GM12878 (cell line): ENCODE results near the gene B3GNT9. TPM values are rescaled to one million over a fixed set of nuclear protein-coding genes. Genes with fewer than 3 reads are reported as not detected.
A peak's percentile ranks its signal among the peaks of the same experiment; 100 is the strongest.

Source experiments
- ATAC-seq: fragments of 200-7000 bp; cut with Tn5 transposase; 3 replicates; pipeline ENCODE4 v1.9.1; 2020; ENCODE audit warnings: mild to moderate bottlenecking, moderate library complexity
- BruUV-seq: library from RNA; stranded (reverse); fragments of 400-500 nt; replicated peaks from 2 replicates; lab custom pipeline; 2021; lab: Mats Ljungman, UMichigan
- CTCF ChIA-PET: fragments of 300-600 bp; sonication (Branson Sonifier 250); formaldehyde crosslinking; extraction: SDS; loops from one replicate; lab custom pipeline; 2021; ENCODE audit warnings: inconsistent platforms; lab: Yijun Ruan, JAX
- POLR2A ChIA-PET: fragments of 350-600 bp; formaldehyde crosslinking; extraction: SDS; loops from one replicate; lab custom pipeline; 2021; ENCODE audit warnings: inconsistent platforms; lab: Charles Lee
- RAD21 ChIA-PET: fragments of 300-600 bp; sonication (Branson Sonifier 250); formaldehyde crosslinking; loops from one replicate; lab custom pipeline; 2023; ENCODE audit warnings: antibody characterized with exemption; ENCODE audit not compliant: unreplicated experiment; lab: Charles Lee
- SMC1A ChIA-PET: fragments of 300-600 bp; sonication (Branson Sonifier 250); formaldehyde crosslinking; loops from one replicate; lab custom pipeline; 2023; ENCODE audit not compliant: unreplicated experiment, uncharacterized antibody; lab: Charles Lee
- DNase-seq: peaks from one replicate; pipeline ENCODE4 v3.0.0-alpha.2; 2011; ENCODE audit warnings: low read depth, low spot score
- FAIRE-seq: peaks from 3 replicates; lab custom pipeline; 2011; peaks lifted over from hg19 to GRCh38; lab: Jason Lieb, UNC
- H2AFZ ChIP-seq: 2 replicates; pipeline ENCODE4 v1.6.0; 2011; ENCODE audit warnings: low read depth, low read length, control low read depth; ENCODE audit not compliant: control insufficient read depth
- H3K27ac ChIP-seq: 2 replicates; pipeline ENCODE4 v1.5.1; 2011; ENCODE audit warnings: control low read depth; ENCODE audit not compliant: control insufficient read depth, insufficient read depth
- H3K27me3 ChIP-seq, 2 experiments: replicated peaks in 1 of 2; 2 replicates each; pipeline versions ENCODE4 v1.6.0 to v1.6.1; 2011; ENCODE audit warnings: low read length in 1 of 2; ENCODE audit not compliant: control insufficient read depth in 2 of 2, insufficient read depth in 2 of 2
- H3K36me3 ChIP-seq, 2 experiments: 2 replicates each; pipeline ENCODE4 v1.5.1; 2011; ENCODE audit warnings: low read length in 1 of 2; ENCODE audit not compliant: control insufficient read depth in 2 of 2, insufficient read depth in 2 of 2
- H3K4me1 ChIP-seq: 2 replicates; pipeline ENCODE4 v1.6.1; 2011; ENCODE audit warnings: mild to moderate bottlenecking, low read length, moderate library complexity, mixed read lengths; ENCODE audit not compliant: control insufficient read depth, insufficient read depth
- H3K4me2 ChIP-seq: 2 replicates; pipeline ENCODE4 v1.6.0; 2011; ENCODE audit warnings: control low read depth; ENCODE audit not compliant: control insufficient read depth, insufficient read depth
- H3K4me3 ChIP-seq: fragments of 200-600 bp; sonication (generic); 2 replicates; pipeline ENCODE4 v1.5.1; 2016
- H3K79me2 ChIP-seq: 2 replicates; pipeline ENCODE4 v1.6.0; 2011; ENCODE audit warnings: low read length; ENCODE audit not compliant: control insufficient read depth, insufficient read depth
- H3K9ac ChIP-seq: 2 replicates; pipeline ENCODE4 v1.8.0; 2011; ENCODE audit warnings: low read length, control low read depth, mixed read lengths; ENCODE audit not compliant: control insufficient read depth, insufficient read depth
- H3K9me3 ChIP-seq: replicated peaks from 3 replicates; pipeline ENCODE4 v1.5.1; 2011; ENCODE audit warnings: mild to moderate bottlenecking, low read length; ENCODE audit not compliant: control insufficient read depth, insufficient read depth
- H4K20me1 ChIP-seq: 2 replicates; pipeline ENCODE4 v1.6.0; 2011; ENCODE audit not compliant: control insufficient read depth, insufficient read depth
- BACH1 ChIP-seq: fragments of 450-650 bp; IDR thresholded peaks from 2 replicates; pipeline ENCODE4 v1.6.1; 2017; ENCODE audit warnings: mild to moderate bottlenecking, borderline replicate concordance
- CBFB ChIP-seq: IDR thresholded peaks from 2 replicates; pipeline ENCODE4 v1.6.1; 2016; ENCODE audit warnings: antibody characterized with exemption, low read depth
- CTCF ChIP-seq, 3 experiments: IDR thresholded peaks in 2 of 3; conservative IDR thresholded peaks in 1 of 3; 2 replicates each; pipeline ENCODE4 v1.5.1; 2011; ENCODE audit warnings: low read depth in 3 of 3, low read length in 3 of 3, mild to moderate bottlenecking in 3 of 3, control low read depth in 2 of 3, moderate library complexity in 2 of 3, inconsistent platforms in 1 of 3, mixed read lengths in 1 of 3; ENCODE audit not compliant: control insufficient read depth in 2 of 3, insufficient read depth in 1 of 3; ENCODE audit errors: extremely low read depth in 1 of 3
- IKZF1 ChIP-seq: fragments of 450-650 bp; conservative IDR thresholded peaks from 2 replicates; pipeline ENCODE4 v1.6.1; 2017; ENCODE audit warnings: antibody characterized with exemption, mild to moderate bottlenecking
- PAX5 ChIP-seq: IDR thresholded peaks from 2 replicates; pipeline ENCODE4 v1.6.1; 2011; ENCODE audit warnings: low read depth, low read length, borderline replicate concordance
- PBX3 ChIP-seq: IDR thresholded peaks from 2 replicates; pipeline ENCODE4 v1.6.1; 2011; ENCODE audit warnings: mild to moderate bottlenecking, low read depth, low read length, moderate library complexity; ENCODE audit not compliant: insufficient replicate concordance
- RAD51 ChIP-seq: fragments of 450-650 bp; IDR thresholded peaks from 2 replicates; pipeline ENCODE4 v1.6.1; 2016; ENCODE audit warnings: moderate library complexity, mild to moderate bottlenecking, inconsistent platforms
- RUNX3 ChIP-seq: IDR thresholded peaks from 2 replicates; pipeline ENCODE4 v1.6.1; 2012; ENCODE audit warnings: low read length, inconsistent platforms
- SIN3A ChIP-seq: IDR thresholded peaks from 2 replicates; pipeline ENCODE4 v1.6.1; 2012; ENCODE audit warnings: low read depth, low read length, improper control_type of control experiment
- SRF ChIP-seq, 2 experiments: IDR thresholded peaks; 2 replicates each; pipeline ENCODE4 v1.6.1; 2011; ENCODE audit warnings: low read depth in 2 of 2, low read length in 2 of 2, mild to moderate bottlenecking in 1 of 2, moderate library complexity in 1 of 2
- STAT1 ChIP-seq: fragments of 450-650 bp; conservative IDR thresholded peaks from 2 replicates; pipeline ENCODE4 v1.6.1; 2014; ENCODE audit warnings: antibody characterized with exemption, mild to moderate bottlenecking
- STAT3 ChIP-seq: IDR thresholded peaks from 2 replicates; pipeline ENCODE4 v1.6.1; 2011; ENCODE audit warnings: low read depth, low read length, improper control_type of control experiment
- ZNF207 ChIP-seq: fragments of 450-650 bp; IDR thresholded peaks from 2 replicates; pipeline ENCODE4 v1.6.1; 2014; ENCODE audit warnings: antibody characterized with exemption, mild to moderate bottlenecking, borderline replicate concordance
- ZNF274 ChIP-seq: IDR thresholded peaks from one replicate; pipeline ENCODE4 v1.8.0; 2011; ENCODE audit not compliant: insufficient read length, insufficient read depth
- WGBS: methylation state at CpG from one replicate; pipeline ENCODE4 v1.1.6; 2016; ENCODE audit warnings: low lambda C conversion rate; ENCODE audit not compliant: insufficient replicate concordance, insufficient coverage; ENCODE audit errors: missing lambda C conversion rate; 5-methylcytosine and 5-hydroxymethylcytosine counted together
- in situ Hi-C: fragments of 300-500 bp; cut with MboI; formaldehyde crosslinking; loops from 9 replicates; pipeline ENCODE4 v1.14.3; 2018; ENCODE audit warnings: mixed read lengths
- intact Hi-C: fragments of 100-400 bp; cut with micrococcal nuclease; formaldehyde crosslinking; loops from one replicate; pipeline ENCODE4 v1.14.2; 2022; ENCODE audit not compliant: unreplicated experiment
- polyA plus RNA-seq, 11 experiments: library from polyadenylated mRNA; depleted of rRNA in 4 of 11; unstranded in 6 of 11; stranded (reverse) in 5 of 11; fragments of >200 nt; fragmentation: Nextera tagmentation in 4 of 11; fragmentation: Illumina TruSeq in 1 of 11; extraction: Ambion mirVana in 4 of 11; extraction: Trizol in 1 of 11; gene quantifications; 1 replicate in 1 of 11; 2 replicates in 10 of 11; pipeline versions ENCODE4 v1.2.1 to v1.2.3, GENCODE V29; 2011 to 2016; ENCODE audit warnings: inconsistent platforms in 2 of 11, missing spikeins in 2 of 11, low read depth in 1 of 11
- total RNA-seq, 4 experiments: library from RNA; depleted of rRNA in 3 of 4; stranded (reverse); fragments of >200 nt in 3 of 4; fragmentation: Illumina TruSeq in 1 of 4; extraction: Trizol in 1 of 4; gene quantifications; 2 replicates each; pipeline versions ENCODE4 v1.2.1 to v1.2.3, GENCODE V29; 2013 to 2021
- TF ChIP-seq, protein P1 (sequence below): fragments of 450-650 bp; IDR thresholded peaks from 2 replicates; pipeline ENCODE4 v1.6.1; 2017; ENCODE audit warnings: mild to moderate bottlenecking, moderate library complexity

Gene B3GNT9
- total and polyA plus RNA-seq, 10 of the 15 experiments (the other 5 are each of a cell fraction or from before 2014, with no cell fraction given): 0.08 to 5.0 (median 1.9) TPM

GRCh38 chr16:67155295-67156142 is 4.7 kb upstream of the B3GNT9 start:
- FAIRE-seq: no peak
- H4K20me1 ChIP-seq: peaks cover 10% of the 10 kb centered on the region; the same call in 1 of the 2 replicates
- in situ Hi-C loops: loop anchor here (10.0 kb wide), 1 partner anchor 181 kb away; no protein-coding TSS in a partner anchor
- intact Hi-C loops: loop anchor here (1.0 to 5.0 kb wide), 4 partner anchors 53 to 507 kb away; partner anchors contain the start of genes ACD and PARD6A
- SMC1A ChIA-PET: interaction anchor here (0.7 to 2.1 kb wide), 10 partner anchors 15 to 180 kb away, joined by 3 to 18 read pairs (median 6); no protein-coding TSS in a partner anchor
- ATAC-seq: peak; percentile 52
- H3K4me2 ChIP-seq: peak overlapping the region; percentile 87
- no peaks in the 10 kb centered on the region for H3K36me3 ChIP-seq
- H3K9ac ChIP-seq: no peak overlapping the region
- POLR2A ChIA-PET: interaction anchor here (0.6 to 1.0 kb wide), 4 partner anchors 14 to 138 kb away, joined by 3 to 6 read pairs (median 4); partner anchors contain the start of gene NOL3
- no peak for DNase-seq
- H3K27ac ChIP-seq: no peak overlapping the region
- BruUV-seq: no TSS peak
- RAD21 ChIA-PET: interaction anchor here (0.6 to 2.6 kb wide), 32 partner anchors 14 to 204 kb away, joined by 3 to 69 read pairs (median 4); partner anchors contain the start of genes NOL3 and PHAF1
- peaks cover 25% of the 10 kb centered on the region for H3K4me1 ChIP-seq
- no peak overlapping the region for H2AFZ ChIP-seq
- peak overlapping the region; percentile 45; the same call in 1 of the 2 replicates for H3K4me3 ChIP-seq
- H3K27me3 ChIP-seq: no peaks in the 10 kb centered on the region
- H3K9me3 ChIP-seq: no peaks in the 10 kb centered on the region
- 24% methylated on average over 54 of the region's 74 CpGs for WGBS
- CTCF ChIA-PET: interaction anchor here (0.6 to 10.0 kb wide), 47 partner anchors 11 to 274 kb away, joined by 3 to 98 read pairs (median 5); partner anchors contain the start of genes EXOC3L1, NOL3 and PHAF1
- peaks cover 11% of the 10 kb centered on the region for H3K79me2 ChIP-seq
- TF ChIP-seq IKZF1 (peak; percentile 69; the same call in 1 of the 2 replicates), RUNX3 (peak; percentile 75), STAT1 (no peak), SIN3A (0 out of 2 replicates have a peak, but pooled peaks have one; percentile 52), CBFB (no peak), STAT3 (no peak), CTCF (IDR thresholded peaks at IDR 0.05 in 2 of 3, conservative IDR thresholded peaks at IDR 0.05 in 1 of 3; ENCODE audit: control insufficient read depth in 2 of 3, extremely low read depth in 1 of 3, insufficient read depth in 1 of 3, low read depth in 3 of 3, low read length in 3 of 3) (peak; percentile 88 to 96 (median 92)), PBX3 (no peak), PAX5 (no peak), BACH1 (0 out of 2 replicates have a peak, but pooled peaks have one; percentile 25), RAD51 (no peak), ZNF207 (peak; percentile 40; the same call in 1 of the 2 replicates), ZNF274 (no peak), SRF (IDR thresholded peaks at IDR 0.05; ENCODE audit: low read depth in 2 of 2, low read length in 2 of 2) (0 out of 4 replicates have a peak, but pooled peaks of 1 of the 2 experiments have one; percentile 4)
- TF ChIP-seq, protein P1, sequence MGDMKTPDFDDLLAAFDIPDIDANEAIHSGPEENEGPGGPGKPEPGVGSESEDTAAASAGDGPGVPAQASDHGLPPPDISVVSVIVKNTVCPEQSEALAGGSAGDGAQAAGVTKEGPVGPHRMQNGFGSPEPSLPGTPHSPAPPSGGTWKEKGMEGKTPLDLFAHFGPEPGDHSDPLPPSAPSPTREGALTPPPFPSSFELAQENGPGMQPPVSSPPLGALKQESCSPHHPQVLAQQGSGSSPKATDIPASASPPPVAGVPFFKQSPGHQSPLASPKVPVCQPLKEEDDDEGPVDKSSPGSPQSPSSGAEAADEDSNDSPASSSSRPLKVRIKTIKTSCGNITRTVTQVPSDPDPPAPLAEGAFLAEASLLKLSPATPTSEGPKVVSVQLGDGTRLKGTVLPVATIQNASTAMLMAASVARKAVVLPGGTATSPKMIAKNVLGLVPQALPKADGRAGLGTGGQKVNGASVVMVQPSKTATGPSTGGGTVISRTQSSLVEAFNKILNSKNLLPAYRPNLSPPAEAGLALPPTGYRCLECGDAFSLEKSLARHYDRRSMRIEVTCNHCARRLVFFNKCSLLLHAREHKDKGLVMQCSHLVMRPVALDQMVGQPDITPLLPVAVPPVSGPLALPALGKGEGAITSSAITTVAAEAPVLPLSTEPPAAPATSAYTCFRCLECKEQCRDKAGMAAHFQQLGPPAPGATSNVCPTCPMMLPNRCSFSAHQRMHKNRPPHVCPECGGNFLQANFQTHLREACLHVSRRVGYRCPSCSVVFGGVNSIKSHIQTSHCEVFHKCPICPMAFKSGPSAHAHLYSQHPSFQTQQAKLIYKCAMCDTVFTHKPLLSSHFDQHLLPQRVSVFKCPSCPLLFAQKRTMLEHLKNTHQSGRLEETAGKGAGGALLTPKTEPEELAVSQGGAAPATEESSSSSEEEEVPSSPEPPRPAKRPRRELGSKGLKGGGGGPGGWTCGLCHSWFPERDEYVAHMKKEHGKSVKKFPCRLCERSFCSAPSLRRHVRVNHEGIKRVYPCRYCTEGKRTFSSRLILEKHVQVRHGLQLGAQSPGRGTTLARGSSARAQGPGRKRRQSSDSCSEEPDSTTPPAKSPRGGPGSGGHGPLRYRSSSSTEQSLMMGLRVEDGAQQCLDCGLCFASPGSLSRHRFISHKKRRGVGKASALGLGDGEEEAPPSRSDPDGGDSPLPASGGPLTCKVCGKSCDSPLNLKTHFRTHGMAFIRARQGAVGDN: no peak
